GM12878 (cell line): ENCODE measurements around the gene ABCB8. TPM values are rescaled to one million over a fixed set of nuclear protein-coding genes. Genes with fewer than 3 reads are reported as not detected.

Source experiments
- ATAC-seq: fragments of 200-7000 bp; cut with Tn5 transposase; 3 replicates; pipeline ENCODE4 v1.9.1; 2020; ENCODE audit warnings: mild to moderate bottlenecking, moderate library complexity
- BruUV-seq: library from RNA; stranded (reverse); fragments of 400-500 nt; replicated peaks from 2 replicates; lab custom pipeline; 2021; lab: Mats Ljungman, UMichigan
- CTCF ChIA-PET: fragments of 300-600 bp; sonication (Branson Sonifier 250); formaldehyde crosslinking; extraction: SDS; loops from one replicate; lab custom pipeline; 2021; ENCODE audit warnings: inconsistent platforms; lab: Yijun Ruan, JAX
- POLR2A ChIA-PET: fragments of 350-600 bp; formaldehyde crosslinking; extraction: SDS; loops from one replicate; lab custom pipeline; 2021; ENCODE audit warnings: inconsistent platforms; lab: Charles Lee
- RAD21 ChIA-PET: fragments of 300-600 bp; sonication (Branson Sonifier 250); formaldehyde crosslinking; loops from one replicate; lab custom pipeline; 2023; ENCODE audit warnings: antibody characterized with exemption; ENCODE audit not compliant: unreplicated experiment; lab: Charles Lee
- SMC1A ChIA-PET: fragments of 300-600 bp; sonication (Branson Sonifier 250); formaldehyde crosslinking; loops from one replicate; lab custom pipeline; 2023; ENCODE audit not compliant: unreplicated experiment, uncharacterized antibody; lab: Charles Lee
- DNase-seq: peaks from one replicate; pipeline ENCODE4 v3.0.0-alpha.2; 2011; ENCODE audit warnings: low read depth, low spot score
- FAIRE-seq: peaks from 3 replicates; lab custom pipeline; 2011; peaks lifted over from hg19 to GRCh38; lab: Jason Lieb, UNC
- H2AFZ ChIP-seq: 2 replicates; pipeline ENCODE4 v1.6.0; 2011; ENCODE audit warnings: low read depth, low read length, control low read depth; ENCODE audit not compliant: control insufficient read depth
- H3K27ac ChIP-seq: 2 replicates; pipeline ENCODE4 v1.5.1; 2011; ENCODE audit warnings: control low read depth; ENCODE audit not compliant: control insufficient read depth, insufficient read depth
- H3K27me3 ChIP-seq, 2 experiments: replicated peaks in 1 of 2; 2 replicates each; pipeline versions ENCODE4 v1.6.0 to v1.6.1; 2011; ENCODE audit warnings: low read length in 1 of 2; ENCODE audit not compliant: control insufficient read depth in 2 of 2, insufficient read depth in 2 of 2
- H3K36me3 ChIP-seq, 2 experiments: 2 replicates each; pipeline ENCODE4 v1.5.1; 2011; ENCODE audit warnings: low read length in 1 of 2; ENCODE audit not compliant: control insufficient read depth in 2 of 2, insufficient read depth in 2 of 2
- H3K4me1 ChIP-seq: 2 replicates; pipeline ENCODE4 v1.6.1; 2011; ENCODE audit warnings: mild to moderate bottlenecking, low read length, moderate library complexity, mixed read lengths; ENCODE audit not compliant: control insufficient read depth, insufficient read depth
- H3K4me2 ChIP-seq: 2 replicates; pipeline ENCODE4 v1.6.0; 2011; ENCODE audit warnings: control low read depth; ENCODE audit not compliant: control insufficient read depth, insufficient read depth
- H3K4me3 ChIP-seq: fragments of 200-600 bp; sonication (generic); 2 replicates; pipeline ENCODE4 v1.5.1; 2016
- H3K79me2 ChIP-seq: 2 replicates; pipeline ENCODE4 v1.6.0; 2011; ENCODE audit warnings: low read length; ENCODE audit not compliant: control insufficient read depth, insufficient read depth
- H3K9ac ChIP-seq: 2 replicates; pipeline ENCODE4 v1.8.0; 2011; ENCODE audit warnings: low read length, control low read depth, mixed read lengths; ENCODE audit not compliant: control insufficient read depth, insufficient read depth
- H3K9me3 ChIP-seq: replicated peaks from 3 replicates; pipeline ENCODE4 v1.5.1; 2011; ENCODE audit warnings: mild to moderate bottlenecking, low read length; ENCODE audit not compliant: control insufficient read depth, insufficient read depth
- H4K20me1 ChIP-seq: 2 replicates; pipeline ENCODE4 v1.6.0; 2011; ENCODE audit not compliant: control insufficient read depth, insufficient read depth
- EGR1 ChIP-seq, 2 experiments: IDR thresholded peaks; 1 replicate in 1 of 2; 2 replicates in 1 of 2; pipeline ENCODE4 v1.6.1; 2011 to 2012; ENCODE audit warnings: low read depth in 2 of 2, low read length in 2 of 2, borderline replicate concordance in 1 of 2, mild to moderate bottlenecking in 1 of 2, moderate library complexity in 1 of 2
- EZH2 ChIP-seq: IDR thresholded peaks from 2 replicates; pipeline ENCODE4 v1.6.1; 2012; ENCODE audit warnings: low read depth, mild to moderate bottlenecking, control low read depth, inconsistent platforms, low read length, borderline replicate concordance; ENCODE audit not compliant: control insufficient read depth
- HDGF ChIP-seq: fragments of 450-650 bp; IDR thresholded peaks from 2 replicates; pipeline ENCODE4 v1.6.1; 2016; ENCODE audit warnings: antibody characterized with exemption
- IKZF1 ChIP-seq: fragments of 450-650 bp; conservative IDR thresholded peaks from 2 replicates; pipeline ENCODE4 v1.6.1; 2017; ENCODE audit warnings: antibody characterized with exemption, mild to moderate bottlenecking
- IKZF2 ChIP-seq, 2 experiments: fragments of 450-650 bp; IDR thresholded peaks; 2 replicates each; pipeline ENCODE4 v1.6.1; 2017; ENCODE audit warnings: mild to moderate bottlenecking in 2 of 2, moderate library complexity in 2 of 2
- KDM1A ChIP-seq: fragments of 200-600 bp; sonication (generic); IDR thresholded peaks from 2 replicates; pipeline ENCODE4 v1.6.1; 2016; ENCODE audit warnings: borderline replicate concordance
- MTA2 ChIP-seq: fragments of 450-650 bp; IDR thresholded peaks from 2 replicates; pipeline ENCODE4 v1.6.1; 2016; ENCODE audit warnings: low read depth, mild to moderate bottlenecking, moderate library complexity
- NR2C2 ChIP-seq: IDR thresholded peaks from 2 replicates; pipeline ENCODE4 v1.6.1; 2011; ENCODE audit warnings: borderline replicate concordance, low read depth; ENCODE audit not compliant: control insufficient read depth, insufficient read length
- POLR2A ChIP-seq: IDR thresholded peaks from 2 replicates; pipeline ENCODE4 v1.6.1; 2011; ENCODE audit warnings: low read depth, mild to moderate bottlenecking, low read length
- RAD21 ChIP-seq: IDR thresholded peaks from 2 replicates; pipeline ENCODE4 v1.6.1; 2011; ENCODE audit warnings: mild to moderate bottlenecking, low read depth, low read length, moderate library complexity; ENCODE audit not compliant: insufficient read depth
- RB1 ChIP-seq: fragments of 450-650 bp; formaldehyde crosslinking; IDR thresholded peaks from 2 replicates; pipeline ENCODE4 v1.6.1; 2017; ENCODE audit warnings: mild to moderate bottlenecking, borderline replicate concordance
- TARDBP ChIP-seq: IDR thresholded peaks from 2 replicates; pipeline ENCODE4 v1.6.1; 2016; ENCODE audit warnings: borderline replicate concordance
- WGBS: methylation state at CpG from one replicate; pipeline ENCODE4 v1.1.6; 2016; ENCODE audit warnings: low lambda C conversion rate; ENCODE audit not compliant: insufficient replicate concordance, insufficient coverage; ENCODE audit errors: missing lambda C conversion rate; 5-methylcytosine and 5-hydroxymethylcytosine counted together
- in situ Hi-C: fragments of 300-500 bp; cut with MboI; formaldehyde crosslinking; loops from 9 replicates; pipeline ENCODE4 v1.14.3; 2018; ENCODE audit warnings: mixed read lengths
- intact Hi-C: fragments of 100-400 bp; cut with micrococcal nuclease; formaldehyde crosslinking; loops from one replicate; pipeline ENCODE4 v1.14.2; 2022; ENCODE audit not compliant: unreplicated experiment
- polyA plus RNA-seq, 11 experiments: library from polyadenylated mRNA; depleted of rRNA in 4 of 11; unstranded in 6 of 11; stranded (reverse) in 5 of 11; fragments of >200 nt; fragmentation: Nextera tagmentation in 4 of 11; fragmentation: Illumina TruSeq in 1 of 11; extraction: Ambion mirVana in 4 of 11; extraction: Trizol in 1 of 11; gene quantifications; 1 replicate in 1 of 11; 2 replicates in 10 of 11; pipeline versions ENCODE4 v1.2.1 to v1.2.3, GENCODE V29; 2011 to 2016; ENCODE audit warnings: inconsistent platforms in 2 of 11, missing spikeins in 2 of 11, low read depth in 1 of 11
- total RNA-seq, 4 experiments: library from RNA; depleted of rRNA in 3 of 4; stranded (reverse); fragments of >200 nt in 3 of 4; fragmentation: Illumina TruSeq in 1 of 4; extraction: Trizol in 1 of 4; gene quantifications; 2 replicates each; pipeline versions ENCODE4 v1.2.1 to v1.2.3, GENCODE V29; 2013 to 2021
- TF ChIP-seq, protein P1 (sequence below): IDR thresholded peaks from 2 replicates; pipeline ENCODE4 v1.6.1; 2012; ENCODE audit warnings: low read depth, low read length, improper control_type of control experiment
- TF ChIP-seq, protein P2 (sequence below): IDR thresholded peaks from 2 replicates; pipeline ENCODE4 v1.6.1; 2011; ENCODE audit warnings: low read depth, low read length, improper control_type of control experiment, borderline replicate concordance
- TF ChIP-seq, protein P3 (sequence below): fragments of 450-650 bp; IDR thresholded peaks from 2 replicates; pipeline ENCODE4 v1.6.1; 2017; ENCODE audit warnings: mild to moderate bottlenecking, moderate library complexity

ABCB8 gene
- total and polyA plus RNA-seq, 10 of the 15 experiments (the other 5 are each of a cell fraction or from before 2014, with no cell fraction given), result 0.77 to 34.8 (median 18.9) TPM

DNA sequence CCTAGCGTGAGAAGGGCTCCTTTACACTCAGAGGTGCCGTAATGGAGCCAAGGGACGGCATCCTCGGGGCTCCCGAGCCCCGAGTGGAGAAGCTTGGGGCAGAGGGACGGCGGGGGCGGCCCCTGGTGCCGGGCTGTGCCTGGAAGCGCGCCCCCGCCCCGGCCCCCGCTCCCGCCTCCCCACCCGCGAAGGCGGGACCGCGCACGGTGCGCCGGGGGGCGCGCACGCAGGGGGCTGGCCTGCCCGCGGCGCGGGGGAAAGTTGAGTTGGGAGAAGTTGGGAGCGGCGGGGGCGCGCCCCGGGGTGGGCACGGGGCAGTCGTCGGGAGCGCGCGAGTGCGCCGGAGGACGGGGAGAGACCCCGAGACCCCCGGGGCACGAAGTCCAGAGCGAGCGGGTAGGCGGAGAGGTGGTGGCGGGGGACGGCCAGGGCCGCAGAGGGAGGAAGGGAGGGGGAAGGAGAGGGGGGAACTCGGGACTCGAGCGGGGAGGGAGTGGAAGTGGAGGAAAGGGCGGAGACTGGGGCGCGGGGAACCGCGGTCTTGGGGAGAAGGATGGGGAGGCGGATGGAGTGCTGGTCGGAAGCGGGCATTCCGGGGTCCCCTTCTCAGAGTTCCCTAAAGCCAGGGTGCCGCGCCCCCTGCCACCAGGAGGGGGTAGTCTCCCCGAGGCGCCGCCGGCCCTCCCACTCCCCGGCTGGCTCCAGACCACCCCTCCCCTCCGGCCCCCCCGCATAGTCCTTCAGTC is 31.3 kb downstream of the ABCB8 start, which contains the start of gene SLC4A2:
Gene SLC4A2 (plus strand): TSS at position 223 of the 746 bp plus-strand sequence. CDS start 2,399 bp downstream, outside the sequence.
- Histone ChIP-seq H3K4me1 (peaks cover 24% of the 10 kb centered on the region), H3K4me2 (peak within 1 kb of the TSS; percentile 98), H3K36me3 (no peaks in the 10 kb centered on the region; a peak in 1 of 4 replicates), H3K27ac (peak within 1 kb of the TSS; percentile 88), H3K9me3 (no peaks in the 10 kb centered on the region), H3K9ac (peak within 1 kb of the TSS; percentile 86), H3K79me2 (peaks cover 21% of the 10 kb centered on the region), H2AFZ (peak within 1 kb of the TSS; percentile 92), H3K27me3 (no peaks in the 10 kb centered on the region), H4K20me1 (no peaks in the 10 kb centered on the region), H3K4me3 (peak within 1 kb of the TSS; percentile 99)
- ChIA-PET RAD21 (interaction anchor here (0.6 to 1.4 kb wide), 3 partner anchors 30 to 52 kb away, joined by 3 to 4 read pairs (median 3); no protein-coding TSS in a partner anchor), SMC1A (interaction anchor here (1.0 kb wide), 2 partner anchors 23 to 26 kb away, joined by 3 to 5 read pairs; partner anchors contain the start of gene TMUB1), CTCF (interaction anchor here (0.8 to 1.8 kb wide), 8 partner anchors 21 to 64 kb away, joined by 3 to 8 read pairs (median 4); partner anchors contain the start of gene FASTK), POLR2A (interaction anchor here (0.7 to 1.4 kb wide), 3 partner anchors 21 to 26 kb away, joined by 3 to 9 read pairs (median 3); partner anchors contain the start of genes FASTK and TMUB1)
- BruUV-seq, result no TSS peak
- 2% methylated on average over 17 of the region's 75 CpGs for WGBS
- ATAC-seq (peak; percentile 56), FAIRE-seq (no peak), DNase-seq (no peak)
- intact Hi-C loops, result loop anchor here (2.0 kb wide), 2 partner anchors 29 to 51 kb away; no protein-coding TSS in a partner anchor
- in situ Hi-C loops, result no loop called here
- no peak for TF ChIP-seq NR2C2
- peak; percentile 52 for TF ChIP-seq IKZF1
- peak; percentile 26; the same call in 1 of the 2 replicates for TF ChIP-seq MTA2
- TF ChIP-seq TARDBP, result no peak
- TF ChIP-seq EZH2, result no peak
- TF ChIP-seq KDM1A, result no peak
- TF ChIP-seq, protein P1, sequence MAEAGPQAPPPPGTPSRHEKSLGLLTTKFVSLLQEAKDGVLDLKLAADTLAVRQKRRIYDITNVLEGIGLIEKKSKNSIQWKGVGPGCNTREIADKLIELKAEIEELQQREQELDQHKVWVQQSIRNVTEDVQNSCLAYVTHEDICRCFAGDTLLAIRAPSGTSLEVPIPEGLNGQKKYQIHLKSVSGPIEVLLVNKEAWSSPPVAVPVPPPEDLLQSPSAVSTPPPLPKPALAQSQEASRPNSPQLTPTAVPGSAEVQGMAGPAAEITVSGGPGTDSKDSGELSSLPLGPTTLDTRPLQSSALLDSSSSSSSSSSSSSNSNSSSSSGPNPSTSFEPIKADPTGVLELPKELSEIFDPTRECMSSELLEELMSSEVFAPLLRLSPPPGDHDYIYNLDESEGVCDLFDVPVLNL, result 0 out of 2 replicates have a peak, but pooled peaks have one; percentile 4
- TF ChIP-seq, protein P2, sequence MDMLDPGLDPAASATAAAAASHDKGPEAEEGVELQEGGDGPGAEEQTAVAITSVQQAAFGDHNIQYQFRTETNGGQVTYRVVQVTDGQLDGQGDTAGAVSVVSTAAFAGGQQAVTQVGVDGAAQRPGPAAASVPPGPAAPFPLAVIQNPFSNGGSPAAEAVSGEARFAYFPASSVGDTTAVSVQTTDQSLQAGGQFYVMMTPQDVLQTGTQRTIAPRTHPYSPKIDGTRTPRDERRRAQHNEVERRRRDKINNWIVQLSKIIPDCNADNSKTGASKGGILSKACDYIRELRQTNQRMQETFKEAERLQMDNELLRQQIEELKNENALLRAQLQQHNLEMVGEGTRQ, result no peak
- TF ChIP-seq IKZF2 (IDR thresholded peaks at IDR 0.05), result peak in 1 of 2 experiments; percentile 52
- TF ChIP-seq RB1, result no peak
- peak in 1 of 2 experiments; percentile 91; a peak in 1 of 3 replicates for TF ChIP-seq EGR1 (IDR thresholded peaks at IDR 0.05; ENCODE audit: borderline replicate concordance in 1 of 2, low read depth in 2 of 2, low read length in 2 of 2)
- TF ChIP-seq, protein P3, sequence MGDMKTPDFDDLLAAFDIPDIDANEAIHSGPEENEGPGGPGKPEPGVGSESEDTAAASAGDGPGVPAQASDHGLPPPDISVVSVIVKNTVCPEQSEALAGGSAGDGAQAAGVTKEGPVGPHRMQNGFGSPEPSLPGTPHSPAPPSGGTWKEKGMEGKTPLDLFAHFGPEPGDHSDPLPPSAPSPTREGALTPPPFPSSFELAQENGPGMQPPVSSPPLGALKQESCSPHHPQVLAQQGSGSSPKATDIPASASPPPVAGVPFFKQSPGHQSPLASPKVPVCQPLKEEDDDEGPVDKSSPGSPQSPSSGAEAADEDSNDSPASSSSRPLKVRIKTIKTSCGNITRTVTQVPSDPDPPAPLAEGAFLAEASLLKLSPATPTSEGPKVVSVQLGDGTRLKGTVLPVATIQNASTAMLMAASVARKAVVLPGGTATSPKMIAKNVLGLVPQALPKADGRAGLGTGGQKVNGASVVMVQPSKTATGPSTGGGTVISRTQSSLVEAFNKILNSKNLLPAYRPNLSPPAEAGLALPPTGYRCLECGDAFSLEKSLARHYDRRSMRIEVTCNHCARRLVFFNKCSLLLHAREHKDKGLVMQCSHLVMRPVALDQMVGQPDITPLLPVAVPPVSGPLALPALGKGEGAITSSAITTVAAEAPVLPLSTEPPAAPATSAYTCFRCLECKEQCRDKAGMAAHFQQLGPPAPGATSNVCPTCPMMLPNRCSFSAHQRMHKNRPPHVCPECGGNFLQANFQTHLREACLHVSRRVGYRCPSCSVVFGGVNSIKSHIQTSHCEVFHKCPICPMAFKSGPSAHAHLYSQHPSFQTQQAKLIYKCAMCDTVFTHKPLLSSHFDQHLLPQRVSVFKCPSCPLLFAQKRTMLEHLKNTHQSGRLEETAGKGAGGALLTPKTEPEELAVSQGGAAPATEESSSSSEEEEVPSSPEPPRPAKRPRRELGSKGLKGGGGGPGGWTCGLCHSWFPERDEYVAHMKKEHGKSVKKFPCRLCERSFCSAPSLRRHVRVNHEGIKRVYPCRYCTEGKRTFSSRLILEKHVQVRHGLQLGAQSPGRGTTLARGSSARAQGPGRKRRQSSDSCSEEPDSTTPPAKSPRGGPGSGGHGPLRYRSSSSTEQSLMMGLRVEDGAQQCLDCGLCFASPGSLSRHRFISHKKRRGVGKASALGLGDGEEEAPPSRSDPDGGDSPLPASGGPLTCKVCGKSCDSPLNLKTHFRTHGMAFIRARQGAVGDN, result no peak
- peak; percentile 11; the same call in 1 of the 2 replicates for TF ChIP-seq RAD21
- peak; percentile 46; the same call in 1 of the 2 replicates for TF ChIP-seq POLR2A
- peak; percentile 30; the same call in 1 of the 2 replicates for TF ChIP-seq HDGF
